Neuronal stem cell (in vitro differentiated cells): ENCODE data around the gene PNPLA1.

Source experiments
- DNase-seq: peaks from one replicate; pipeline ENCODE4 v3.0.0-alpha.2; 2013; ENCODE audit warnings: low spot score
- H2AFZ ChIP-seq: one replicate; pipeline ENCODE4 v1.6.1; 2013; ENCODE audit warnings: mild to moderate bottlenecking, low read length, inconsistent platforms
- H2AK5ac ChIP-seq: 2 replicates; pipeline ENCODE4 v1.6.1; 2013; ENCODE audit warnings: low read depth, mild to moderate bottlenecking, inconsistent platforms, low read length, moderate library complexity, mixed read lengths
- H2BK120ac ChIP-seq: 2 replicates; pipeline ENCODE4 v1.6.1; 2013; ENCODE audit warnings: low read depth, mild to moderate bottlenecking, inconsistent platforms, low read length, moderate library complexity, mixed read lengths
- H2BK12ac ChIP-seq: one replicate; pipeline ENCODE4 v1.6.1; 2013; ENCODE audit warnings: low read length, inconsistent platforms
- H2BK15ac ChIP-seq: 2 replicates; pipeline ENCODE4 v1.6.1; 2013; ENCODE audit warnings: mild to moderate bottlenecking, low read length, inconsistent platforms, mixed read lengths
- H2BK5ac ChIP-seq: one replicate; pipeline ENCODE4 v1.6.1; 2013; ENCODE audit warnings: inconsistent platforms, mild to moderate bottlenecking, low read length, moderate library complexity
- H3K14ac ChIP-seq: one replicate; pipeline ENCODE4 v1.6.1; 2013; ENCODE audit warnings: low read length, inconsistent platforms
- H3K18ac ChIP-seq: 2 replicates; pipeline ENCODE4 v1.6.1; 2013; ENCODE audit warnings: low read length, inconsistent platforms
- H3K23ac ChIP-seq: 2 replicates; pipeline ENCODE4 v1.6.1; 2013; ENCODE audit warnings: low read depth, mild to moderate bottlenecking, mixed read lengths, low read length, inconsistent platforms; ENCODE audit not compliant: poor library complexity
- H3K27ac ChIP-seq: replicated peaks from 3 replicates; pipeline ENCODE4 v1.5.1; 2013; ENCODE audit warnings: low read length, inconsistent platforms
- H3K27me3 ChIP-seq, 3 experiments: 2 replicates each; pipeline ENCODE4 v1.6.1; 2013; ENCODE audit warnings: low read length in 3 of 3, mild to moderate bottlenecking in 2 of 3, inconsistent platforms in 1 of 3, low read depth in 1 of 3, mixed read lengths in 1 of 3, moderate library complexity in 1 of 3; ENCODE audit not compliant: control insufficient read depth in 3 of 3, insufficient read depth in 3 of 3
- H3K36me3 ChIP-seq, 2 donors: replicated peaks in 1 of 2; 2 replicates each; pipeline ENCODE4 v1.6.1; 2013; ENCODE audit warnings: low read length in 2 of 2; ENCODE audit not compliant: control insufficient read depth in 2 of 2, insufficient read depth in 2 of 2
- H3K4ac ChIP-seq: 2 replicates; pipeline ENCODE4 v1.6.1; 2013; ENCODE audit warnings: inconsistent platforms, mild to moderate bottlenecking, low read length, moderate library complexity
- H3K4me1 ChIP-seq, 2 donors: 1 replicate in 1 of 2; 2 replicates in 1 of 2; pipeline ENCODE4 v1.6.1; 2013; ENCODE audit warnings: low read length in 2 of 2, low read depth in 1 of 2; ENCODE audit not compliant: control insufficient read depth in 2 of 2, insufficient read depth in 1 of 2
- H3K4me2 ChIP-seq: one replicate; pipeline ENCODE4 v1.6.1; 2013; ENCODE audit warnings: mild to moderate bottlenecking, low read length, inconsistent platforms; ENCODE audit not compliant: insufficient read depth, poor library complexity, severe bottlenecking
- H3K4me3 ChIP-seq, 2 donors: 2 replicates each; pipeline ENCODE4 v1.5.1; 2013; ENCODE audit warnings: low read length in 2 of 2, mild to moderate bottlenecking in 2 of 2, inconsistent platforms in 1 of 2, moderate library complexity in 1 of 2
- H3K79me1 ChIP-seq: one replicate; pipeline ENCODE4 v1.6.1; 2013; ENCODE audit warnings: low read depth, mild to moderate bottlenecking, inconsistent platforms, low read length, moderate library complexity
- H3K9ac ChIP-seq: one replicate; pipeline ENCODE4 v1.6.1; 2013; ENCODE audit warnings: mild to moderate bottlenecking, low read depth, low read length, inconsistent platforms; ENCODE audit not compliant: poor library complexity
- H3K9me3 ChIP-seq, 2 donors: replicated peaks in 1 of 2; 2 replicates each; pipeline versions ENCODE3 to v1.6.1; 2013; ENCODE audit warnings: low read length in 2 of 2, mild to moderate bottlenecking in 2 of 2, inconsistent platforms in 1 of 2, low read depth in 1 of 2, mixed read lengths in 1 of 2, moderate library complexity in 1 of 2; ENCODE audit not compliant: control insufficient read depth in 2 of 2, insufficient read depth in 1 of 2
- H4K8ac ChIP-seq: one replicate; pipeline ENCODE4 v1.6.1; 2013; ENCODE audit warnings: low read depth, mild to moderate bottlenecking, inconsistent platforms, low read length, moderate library complexity
- H4K91ac ChIP-seq: one replicate; pipeline ENCODE4 v1.6.1; 2013; ENCODE audit warnings: low read length, low read depth, mild to moderate bottlenecking, inconsistent platforms; ENCODE audit not compliant: poor library complexity
- WGBS, 2 donors: extraction: QIAGEN DNeasy Blood & Tissue Kit; methylation state at CpG; one replicate each; pipeline ENCODE4 v1.1.7; 2013; ENCODE audit warnings: missing lambda C conversion rate in 2 of 2, mixed read lengths in 1 of 2; ENCODE audit not compliant: insufficient read length in 2 of 2, insufficient replicate concordance in 1 of 2; ENCODE audit errors: extremely low coverage in 2 of 2; 5-methylcytosine and 5-hydroxymethylcytosine counted together

The PNPLA1 gene

DNA sequence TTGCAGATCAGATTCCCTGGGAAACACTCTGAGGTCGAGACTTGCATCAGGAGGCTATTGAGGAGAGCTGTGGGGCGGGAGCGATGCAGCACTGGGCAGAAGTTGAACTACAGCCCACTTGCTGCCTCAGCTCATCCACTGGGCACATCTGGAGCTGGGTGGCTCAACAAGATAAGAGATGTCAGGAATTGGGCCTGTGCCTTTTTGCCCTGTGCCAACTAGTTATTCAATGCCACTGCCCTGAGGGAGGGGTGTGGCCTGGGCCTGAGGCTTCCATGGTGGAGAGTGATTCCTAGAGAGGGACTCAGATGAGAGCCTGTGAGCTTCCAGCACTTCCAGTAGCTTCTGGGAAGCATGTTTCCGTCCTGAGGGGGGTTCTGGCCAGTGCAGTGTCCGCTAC lies 40.6 kb upstream of the PNPLA1 start:
- H3K27ac ChIP-seq: no peak overlapping the region
- H2BK5ac ChIP-seq: no peak overlapping the region
- no peaks in the 10 kb centered on the region for H3K4me1 ChIP-seq
- no peak overlapping the region for H2BK15ac ChIP-seq
- H2AFZ ChIP-seq: no peak overlapping the region
- H3K79me1 ChIP-seq: no peaks in the 10 kb centered on the region
- no CpG with 5 or more reads among the region's 5 CpGs for WGBS, 2 donors
- no peak overlapping the region for H4K91ac ChIP-seq
- H3K18ac ChIP-seq: no peak overlapping the region
- H3K23ac ChIP-seq: no peak overlapping the region
- H3K4ac ChIP-seq: no peak overlapping the region
- no peaks in the 10 kb centered on the region for H3K27me3 ChIP-seq
- no peak overlapping the region for H2BK120ac ChIP-seq
- peaks cover 43 to 95% of the 10 kb centered on the region in 2 donors for H3K36me3 ChIP-seq
- no peak overlapping the region for H2AK5ac ChIP-seq
- H3K4me3 ChIP-seq: no peak overlapping the region
- no peak for DNase-seq
- H2BK12ac ChIP-seq: no peak overlapping the region
- no peak overlapping the region for H3K4me2 ChIP-seq
- H3K9me3 ChIP-seq: no peaks in the 10 kb centered on the region
- no peak overlapping the region for H3K14ac ChIP-seq
- no peak overlapping the region for H3K9ac ChIP-seq
- no peak overlapping the region for H4K8ac ChIP-seq

DNA sequence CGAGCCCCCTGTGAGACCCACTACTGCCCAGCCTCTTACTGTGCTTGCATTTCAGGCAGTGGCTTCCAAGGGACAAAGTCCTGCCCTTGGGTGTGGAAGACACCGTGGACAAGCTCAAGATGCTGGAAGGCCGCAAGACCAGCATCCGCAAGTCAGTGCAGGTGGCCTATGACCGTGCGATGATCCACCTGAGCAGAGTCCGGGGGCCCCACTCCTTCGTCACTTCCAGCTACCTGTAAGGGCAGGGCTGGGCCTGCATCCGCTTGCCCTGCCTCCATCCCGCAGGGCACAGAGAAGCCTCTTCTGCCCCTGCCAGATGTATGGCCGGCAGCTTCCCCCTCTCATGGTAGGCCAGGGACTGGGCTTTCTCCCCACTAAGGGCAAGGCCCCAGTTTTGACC lies 39.5 kb upstream of the PNPLA1 start:
- Histone ChIP-seq H3K4me3 (no peak overlapping the region), H4K8ac (no peak overlapping the region), H3K4me1 (no peaks in the 10 kb centered on the region), H2BK12ac (no peak overlapping the region), H3K14ac (no peak overlapping the region), H2AK5ac (no peak overlapping the region), H3K23ac (no peak overlapping the region), H2BK5ac (no peak overlapping the region), H3K79me1 (no peaks in the 10 kb centered on the region), H4K91ac (no peak overlapping the region), H2BK15ac (no peak overlapping the region), H3K9me3 (no peaks in the 10 kb centered on the region), H3K27ac (no peak overlapping the region), H3K36me3 (peaks cover 36 to 83% of the 10 kb centered on the region in 2 donors), H2BK120ac (no peak overlapping the region), H3K4me2 (no peak overlapping the region), H3K18ac (no peak overlapping the region), H3K9ac (no peak overlapping the region), H2AFZ (no peak overlapping the region), H3K4ac (no peak overlapping the region), H3K27me3 (no peaks in the 10 kb centered on the region)
- DNase-seq: no peak
- no CpG with 5 or more reads among the region's 11 CpGs for WGBS, 2 donors

DNA sequence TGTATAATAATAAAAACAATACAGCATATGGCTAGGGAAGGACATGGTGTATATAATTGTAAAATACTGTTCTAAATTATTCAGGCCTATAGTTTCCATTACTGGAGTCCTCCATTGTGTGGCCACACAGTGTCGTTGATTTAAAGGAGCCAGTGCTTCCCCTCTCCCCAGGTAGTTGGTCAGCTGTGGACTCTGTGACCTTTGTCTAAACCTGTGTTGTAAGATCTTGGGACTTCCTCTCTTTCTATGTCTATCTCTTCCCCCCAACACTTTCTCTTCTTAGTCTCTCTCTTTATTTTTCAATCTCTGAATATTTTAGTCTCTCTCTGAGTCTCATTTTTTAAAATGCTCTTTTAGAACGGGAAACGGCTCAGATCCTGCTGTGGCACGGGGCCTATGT lies 37.7 kb upstream of the PNPLA1 start:
- Histone ChIP-seq H3K4ac (no peak overlapping the region), H3K9ac (no peak overlapping the region), H3K23ac (no peak overlapping the region), H2AK5ac (no peak overlapping the region), H3K4me1 (no peaks in the 10 kb centered on the region), H2BK12ac (no peak overlapping the region), H4K8ac (no peak overlapping the region), H3K36me3 (peaks cover 36 to 65% of the 10 kb centered on the region in 2 donors), H2BK15ac (no peak overlapping the region), H2AFZ (no peak overlapping the region), H3K14ac (no peak overlapping the region), H2BK5ac (no peak overlapping the region), H3K79me1 (no peaks in the 10 kb centered on the region), H4K91ac (no peak overlapping the region), H3K27ac (no peak overlapping the region), H3K4me2 (no peak overlapping the region), H3K27me3 (no peaks in the 10 kb centered on the region), H3K9me3 (no peaks in the 10 kb centered on the region), H3K18ac (no peak overlapping the region), H2BK120ac (no peak overlapping the region), H3K4me3 (no peak overlapping the region)
- no peak for DNase-seq
- no CpG with 5 or more reads among the region's 4 CpGs for WGBS, 2 donors

DNA sequence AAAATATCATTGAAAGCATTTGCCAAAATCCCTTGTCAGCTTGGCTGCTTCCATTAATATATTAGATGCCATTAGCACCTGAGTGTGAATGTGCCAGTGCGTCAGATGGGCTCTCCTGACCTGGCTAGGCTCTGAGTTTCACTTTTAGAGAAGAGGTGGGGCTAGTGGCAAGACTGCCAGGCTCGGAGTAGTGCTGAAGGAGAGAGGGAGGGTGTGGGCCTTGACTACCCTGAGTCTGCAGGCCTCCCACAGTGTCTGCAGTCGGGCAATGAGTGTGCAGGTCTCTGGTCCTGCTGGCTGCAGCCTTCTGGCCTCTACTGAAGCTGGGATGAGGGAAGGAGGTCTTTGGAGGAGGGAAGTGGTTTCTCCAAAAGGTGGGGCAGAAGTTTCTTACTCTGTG lies 34.6 kb upstream of the PNPLA1 start:
- Histone ChIP-seq H2AK5ac (no peak overlapping the region), H4K91ac (no peak overlapping the region), H3K27ac (no peak overlapping the region), H2AFZ (no peak overlapping the region), H3K79me1 (no peaks in the 10 kb centered on the region), H2BK120ac (no peak overlapping the region), H3K14ac (no peak overlapping the region), H3K9me3 (peaks cover 0 to 2% of the 10 kb centered on the region in 2 donors), H3K4ac (no peak overlapping the region), H3K4me2 (no peak overlapping the region), H3K27me3 (no peaks in the 10 kb centered on the region), H3K36me3 (peaks cover 19 to 34% of the 10 kb centered on the region in 2 donors), H2BK12ac (no peak overlapping the region), H3K4me1 (no peaks in the 10 kb centered on the region), H3K23ac (no peak overlapping the region), H3K18ac (no peak overlapping the region), H3K9ac (no peak overlapping the region), H3K4me3 (no peak overlapping the region), H4K8ac (no peak overlapping the region), H2BK5ac (no peak overlapping the region), H2BK15ac (no peak overlapping the region)
- no peak for DNase-seq
- WGBS, 2 donors: no CpG with 5 or more reads among the region's 3 CpGs
